IgD-negative memory B cell (primary cell): ENCODE data around the gene ACADM. TPM values are rescaled to one million over a fixed set of nuclear protein-coding genes. Genes with fewer than 3 reads are reported as not detected.
"Not testable (repeated sequence)": the region's sequence is repeated elsewhere in the genome, so short reads cannot be mapped to it uniquely, and the experiment has no call there.

Experiments
- H3K27ac Mint-ChIP-seq, 3 donors: one replicate each; pipeline ENCODE4 v1.8.0; 2020 to 2022; ENCODE audit warnings: mild to moderate bottlenecking in 3 of 3, mixed read lengths in 3 of 3, moderate library complexity in 1 of 3
- H3K27me3 Mint-ChIP-seq: one replicate; pipeline ENCODE4 v1.8.0; 2021; ENCODE audit warnings: mixed read lengths
- H3K36me3 Mint-ChIP-seq: one replicate; pipeline ENCODE4 v1.8.0; 2020; ENCODE audit warnings: mild to moderate bottlenecking, mixed read lengths
- H3K4me1 Mint-ChIP-seq, 3 donors: one replicate each; pipeline ENCODE4 v1.8.0; 2020 to 2022; ENCODE audit warnings: mixed read lengths in 3 of 3, mild to moderate bottlenecking in 1 of 3
- H3K4me3 Mint-ChIP-seq, 4 donors: one replicate each; pipeline ENCODE4 v1.8.0; 2020 to 2022; ENCODE audit warnings: mild to moderate bottlenecking in 4 of 4, mixed read lengths in 4 of 4, moderate library complexity in 3 of 4
- H3K9me3 Mint-ChIP-seq, 3 donors: one replicate each; pipeline ENCODE4 v1.8.0; 2020 to 2021; ENCODE audit warnings: mixed read lengths in 3 of 3, mild to moderate bottlenecking in 1 of 3
- polyA plus RNA-seq: library from polyadenylated mRNA; unstranded; fragments of 300-500 nt; fragmentation: Illumina TruSeq; gene quantifications from one replicate; pipeline ENCODE4 v1.2.3, GENCODE V29; 2021

ACADM gene
- polyA plus RNA-seq: 92.5 TPM

GRCh38 chr1:75724472-75725022 lies at the start of gene ACADM:
ACADM (plus strand) TSS chr1:75724709; CDS start chr1:75724788, 79 bp downstream.
- Mint-ChIP-seq H3K4me1 (peaks cover 18 to 40% (median 37%) of the 10 kb centered on the region in 3 donors), H3K9me3 (no peaks in the 10 kb centered on the region), H3K27ac (peak within 1 kb of the TSS; percentile 78 to 97 (median 96)), H3K36me3 (no peaks in the 10 kb centered on the region), H3K4me3 (peak within 1 kb of the TSS; percentile 99 to 100 (median 100)), H3K27me3 (no peaks in the 10 kb centered on the region)

DNA sequence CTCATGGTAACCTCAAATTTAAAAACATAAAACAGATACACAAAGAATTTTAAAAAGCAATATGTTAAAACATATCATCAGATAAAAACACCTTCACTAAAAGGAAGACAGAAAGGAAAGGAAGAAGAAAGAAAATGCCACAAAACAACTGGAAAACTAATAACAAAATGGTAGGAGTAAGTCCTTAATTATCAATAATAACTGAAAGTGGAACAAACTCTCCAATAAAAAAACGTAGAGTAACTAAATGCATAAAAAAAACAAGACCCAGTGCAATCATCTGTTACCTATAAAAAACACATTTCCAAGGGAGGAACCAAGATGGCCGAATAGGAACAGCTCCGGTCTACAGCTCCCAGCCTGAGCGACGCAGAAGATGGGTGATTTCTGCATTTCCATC lies 47.1 kb upstream of the ACADM start:
- peaks cover 0 to 4% (median 0%) of the 10 kb centered on the region in 3 donors for H3K9me3 Mint-ChIP-seq
- peaks cover 5% of the 10 kb centered on the region for H3K36me3 Mint-ChIP-seq
- H3K4me3 Mint-ChIP-seq: peak overlapping the region in 1 of 4 donors; percentile 9
- H3K4me1 Mint-ChIP-seq: no peaks in the 10 kb centered on the region
- H3K27me3 Mint-ChIP-seq: peaks cover 6% of the 10 kb centered on the region
- H3K27ac Mint-ChIP-seq: no peak overlapping the region

GRCh38 chr1:75677964-75678363 lies 46.5 kb upstream of the ACADM start:
- H3K4me3 Mint-ChIP-seq: peak overlapping the region in 1 of 4 donors; percentile 9
- not testable (repeated sequence) for H3K27ac Mint-ChIP-seq, H3K36me3 Mint-ChIP-seq, H3K9me3 Mint-ChIP-seq, H3K4me1 Mint-ChIP-seq, H3K27me3 Mint-ChIP-seq

- Mint-ChIP-seq H3K4me3 (no peak overlapping the region), H3K27ac (no peak overlapping the region), H3K36me3 (peaks cover 1% of the 10 kb centered on the region), H3K27me3 (no peaks in the 10 kb centered on the region), H3K9me3 (peaks cover 0 to 3% (median 2%) of the 10 kb centered on the region in 3 donors), H3K4me1 (no peaks in the 10 kb centered on the region)
Measured at GRCh38 chr1:75690547-75690946, 34.0 kb upstream of the ACADM start.

DNA sequence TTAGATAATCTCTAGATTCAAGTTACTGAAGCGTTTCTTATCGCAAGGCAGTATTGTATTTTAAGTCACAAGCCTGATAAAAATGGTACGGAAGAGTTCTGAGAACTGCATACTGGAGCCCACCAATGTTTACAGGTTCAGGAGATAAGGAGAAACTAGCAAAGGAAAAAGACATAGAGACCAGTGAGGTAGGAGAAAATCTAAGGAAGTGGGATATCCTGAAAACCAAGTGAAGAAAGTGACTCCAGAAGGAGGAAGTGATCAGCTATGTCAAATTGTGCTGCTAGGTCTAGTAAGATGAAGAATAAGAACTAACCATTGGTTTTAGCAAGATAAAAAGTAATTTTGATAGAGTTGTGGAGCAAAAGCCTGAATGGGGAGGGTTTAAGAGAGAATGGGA lies 31.0 kb upstream of the ACADM start:
- Mint-ChIP-seq H3K27ac (no peak overlapping the region), H3K27me3 (peaks cover 6% of the 10 kb centered on the region), H3K9me3 (no peaks in the 10 kb centered on the region), H3K36me3 (peaks cover 1% of the 10 kb centered on the region), H3K4me1 (no peaks in the 10 kb centered on the region), H3K4me3 (no peak overlapping the region)

GRCh38 chr1:75696000-75696399 lies 28.5 kb upstream of the ACADM start:
- H3K36me3 Mint-ChIP-seq: no peaks in the 10 kb centered on the region
- H3K27me3 Mint-ChIP-seq: peaks cover 7% of the 10 kb centered on the region
- no peaks in the 10 kb centered on the region for H3K4me1 Mint-ChIP-seq
- no peak overlapping the region for H3K27ac Mint-ChIP-seq
- H3K4me3 Mint-ChIP-seq: no peak overlapping the region
- H3K9me3 Mint-ChIP-seq: no peaks in the 10 kb centered on the region

- Mint-ChIP-seq H3K4me1 (no peaks in the 10 kb centered on the region), H3K4me3 (no peak overlapping the region)
Measured at GRCh38 chr1:75707191-75707590, 17.3 kb upstream of the ACADM start.

GRCh38 chr1:75708910-75709309 lies 15.6 kb upstream of the ACADM start:
- H3K27me3 Mint-ChIP-seq: peaks cover 4% of the 10 kb centered on the region

More at GRCh38 chr1:75707191-75707590, 17.3 kb upstream of the ACADM start:
- Mint-ChIP-seq H3K9me3 (peaks cover 0 to 2% (median 2%) of the 10 kb centered on the region in 3 donors), H3K36me3 (no peaks in the 10 kb centered on the region), H3K27ac (no peak overlapping the region), H3K27me3 (peaks cover 4% of the 10 kb centered on the region)

DNA sequence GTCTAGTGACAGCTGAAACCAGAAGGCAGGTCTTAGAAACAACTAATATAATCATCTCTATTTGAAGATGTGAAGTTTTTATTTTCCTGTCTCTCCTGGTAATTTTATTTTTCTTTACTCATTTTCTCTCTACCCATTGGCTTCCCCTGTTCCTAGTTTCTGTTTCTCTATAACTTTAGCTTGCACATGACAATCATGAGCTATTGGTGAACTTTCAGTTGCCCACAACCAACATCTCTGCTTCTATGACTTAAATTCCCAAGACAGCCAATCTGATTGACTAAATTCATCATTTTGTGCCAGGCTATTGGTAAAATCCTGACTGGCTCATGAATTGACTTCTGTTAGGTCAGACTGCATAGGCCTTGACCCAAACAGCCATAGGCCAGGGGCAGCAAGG lies 13.7 kb upstream of the ACADM start:
- no peak overlapping the region for H3K27ac Mint-ChIP-seq

More at GRCh38 chr1:75708910-75709309, 15.6 kb upstream of the ACADM start:
- no peak overlapping the region for H3K27ac Mint-ChIP-seq
- H3K9me3 Mint-ChIP-seq: peaks cover 0 to 2% (median 2%) of the 10 kb centered on the region in 3 donors
- H3K4me1 Mint-ChIP-seq: peaks cover 0 to 2% (median 0%) of the 10 kb centered on the region in 3 donors
- no peaks in the 10 kb centered on the region for H3K36me3 Mint-ChIP-seq
- peak overlapping the region in 1 of 4 donors; percentile 43 for H3K4me3 Mint-ChIP-seq

GRCh38 chr1:75711846-75712245 lies 12.7 kb upstream of the ACADM start:
- Mint-ChIP-seq H3K4me1 (peaks cover 0 to 2% (median 0%) of the 10 kb centered on the region in 3 donors), H3K4me3 (no peak overlapping the region), H3K9me3 (peaks cover 0 to 5% (median 2%) of the 10 kb centered on the region in 3 donors), H3K27me3 (peaks cover 2% of the 10 kb centered on the region), H3K27ac (no peak overlapping the region), H3K36me3 (no peaks in the 10 kb centered on the region)

More for the DNA sequence above, 13.7 kb upstream of the ACADM start:
- Mint-ChIP-seq H3K27me3 (peaks cover 3% of the 10 kb centered on the region), H3K36me3 (no peaks in the 10 kb centered on the region), H3K4me1 (peaks cover 0 to 2% (median 0%) of the 10 kb centered on the region in 3 donors), H3K4me3 (no peak overlapping the region), H3K9me3 (peaks cover 0 to 5% (median 2%) of the 10 kb centered on the region in 3 donors)

GRCh38 chr1:75712306-75712705 lies 12.2 kb upstream of the ACADM start:
- peaks cover 2% of the 10 kb centered on the region for H3K27me3 Mint-ChIP-seq
- H3K4me3 Mint-ChIP-seq: no peak overlapping the region
- no peaks in the 10 kb centered on the region for H3K36me3 Mint-ChIP-seq
- peaks cover 0 to 2% (median 0%) of the 10 kb centered on the region in 3 donors for H3K4me1 Mint-ChIP-seq
- H3K9me3 Mint-ChIP-seq: peaks cover 0 to 5% (median 2%) of the 10 kb centered on the region in 3 donors
- H3K27ac Mint-ChIP-seq: no peak overlapping the region

GRCh38 chr1:75719810-75720209 lies 4.7 kb upstream of the ACADM start:
- H3K4me1 Mint-ChIP-seq: peaks cover 7 to 10% (median 9%) of the 10 kb centered on the region in 3 donors
- peak overlapping the region in 1 of 4 donors; percentile 70 for H3K4me3 Mint-ChIP-seq
- H3K27ac Mint-ChIP-seq: peak overlapping the region in 1 of 3 donors; percentile 77
- H3K27me3 Mint-ChIP-seq: no peaks in the 10 kb centered on the region
- H3K9me3 Mint-ChIP-seq: peaks cover 0 to 3% (median 0%) of the 10 kb centered on the region in 3 donors
- H3K36me3 Mint-ChIP-seq: no peaks in the 10 kb centered on the region

- no peaks in the 10 kb centered on the region for H3K27me3 Mint-ChIP-seq
- peak overlapping the region in 1 of 4 donors; percentile 70 for H3K4me3 Mint-ChIP-seq
- H3K4me1 Mint-ChIP-seq: peaks cover 7 to 12% (median 12%) of the 10 kb centered on the region in 3 donors
- peak overlapping the region in 1 of 3 donors; percentile 77 for H3K27ac Mint-ChIP-seq
- peaks cover 0 to 3% (median 0%) of the 10 kb centered on the region in 3 donors for H3K9me3 Mint-ChIP-seq
- no peaks in the 10 kb centered on the region for H3K36me3 Mint-ChIP-seq
Measured at GRCh38 chr1:75720325-75720724, 4.2 kb upstream of the ACADM start.

DNA sequence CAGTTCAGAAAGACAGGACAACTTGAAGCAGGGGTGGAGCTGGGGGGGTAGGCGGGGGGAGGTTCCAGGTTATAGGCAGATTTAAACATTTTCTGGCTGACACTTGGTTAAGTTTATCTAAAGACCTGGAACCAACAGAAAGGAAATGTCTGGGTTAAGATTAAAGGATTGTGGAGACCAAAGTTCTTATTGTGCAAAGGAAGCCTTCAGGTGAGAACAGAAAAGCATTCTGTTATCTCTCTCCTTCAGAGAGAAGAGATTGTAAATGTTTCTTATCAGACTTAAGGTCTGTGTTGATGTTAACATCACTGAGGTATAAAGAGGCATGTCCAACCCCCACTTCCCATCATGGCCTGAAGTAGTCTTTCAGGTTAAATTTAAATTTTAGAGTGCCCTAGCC lies 3.7 kb upstream of the ACADM start:
- H3K36me3 Mint-ChIP-seq: no peaks in the 10 kb centered on the region
- peaks cover 11 to 17% (median 17%) of the 10 kb centered on the region in 3 donors for H3K4me1 Mint-ChIP-seq
- H3K27me3 Mint-ChIP-seq: no peaks in the 10 kb centered on the region
- peak overlapping the region in 1 of 4 donors; percentile 70 for H3K4me3 Mint-ChIP-seq
- H3K27ac Mint-ChIP-seq: no peak overlapping the region
- H3K9me3 Mint-ChIP-seq: no peaks in the 10 kb centered on the region

- peaks cover 15 to 28% (median 27%) of the 10 kb centered on the region in 3 donors for H3K4me1 Mint-ChIP-seq
- H3K9me3 Mint-ChIP-seq, H3K4me3 Mint-ChIP-seq, H3K27me3 Mint-ChIP-seq, H3K36me3 Mint-ChIP-seq: not testable (repeated sequence)
- peak overlapping the region in 1 of 3 donors; percentile 97 for H3K27ac Mint-ChIP-seq
Measured at GRCh38 chr1:75722246-75722645, 2.3 kb upstream of the ACADM start.

DNA sequence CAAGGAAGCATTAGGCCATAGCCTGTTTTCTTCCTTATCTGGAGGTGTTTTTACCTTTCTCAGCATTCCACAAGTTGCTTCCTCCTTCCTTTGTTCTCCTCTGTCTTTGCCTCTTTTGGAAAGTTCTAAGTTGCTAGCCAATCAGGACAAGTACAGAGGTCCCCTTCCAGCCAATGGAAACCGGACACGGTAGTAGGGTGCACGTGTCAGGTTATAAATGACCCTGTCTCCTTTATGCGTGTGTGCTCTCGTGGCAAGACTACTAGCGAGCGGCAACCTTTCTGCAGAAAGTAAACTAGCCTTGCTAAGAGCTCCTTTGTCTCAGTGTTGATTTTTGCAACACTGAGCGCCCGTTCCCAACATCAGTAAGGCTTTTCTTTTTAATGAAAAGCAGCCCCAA lies 1.5 kb upstream of the ACADM start:
- Mint-ChIP-seq H3K27me3 (no peaks in the 10 kb centered on the region), H3K4me1 (peaks cover 18 to 35% (median 34%) of the 10 kb centered on the region in 3 donors), H3K27ac (peak overlapping the region in 2 of 3 donors; percentile 78 to 97), H3K4me3 (peak overlapping the region in 3 of 4 donors; percentile 99 to 100 (median 99)), H3K9me3 (no peaks in the 10 kb centered on the region), H3K36me3 (no peaks in the 10 kb centered on the region)
